Muscle layer of colon (tissue), 2 donors: ENCODE data around the gene TMEM14B.
"Not testable (repeated sequence)": the region's sequence is repeated elsewhere in the genome, so short reads cannot be mapped to it uniquely, and the experiment has no call there.

ENCODE experiments used
- H3K27ac ChIP-seq: one replicate; pipeline ENCODE4 v1.7.0; 2013; ENCODE audit warnings: low read depth, mild to moderate bottlenecking, low read length, moderate library complexity
- H3K27me3 ChIP-seq, 2 donors: one replicate each; pipeline ENCODE4 v1.7.0; 2013; ENCODE audit warnings: low read length in 2 of 2, mild to moderate bottlenecking in 2 of 2; ENCODE audit not compliant: insufficient read depth in 2 of 2, control insufficient read depth in 1 of 2
- H3K36me3 ChIP-seq: one replicate; pipeline ENCODE4 v1.7.0; 2013; ENCODE audit warnings: mild to moderate bottlenecking, low read length; ENCODE audit not compliant: insufficient read depth
- H3K4me1 ChIP-seq: one replicate; pipeline ENCODE4 v1.7.0; 2013; ENCODE audit warnings: mild to moderate bottlenecking, low read length; ENCODE audit not compliant: insufficient read depth
- H3K4me3 ChIP-seq, 2 donors: one replicate each; pipeline ENCODE4 v1.7.0; 2013; ENCODE audit warnings: low read length in 2 of 2, low read depth in 1 of 2, mild to moderate bottlenecking in 1 of 2, moderate library complexity in 1 of 2
- H3K9ac ChIP-seq: one replicate; pipeline ENCODE4 v1.7.0; 2013; ENCODE audit warnings: low read length
- H3K9me3 ChIP-seq: one replicate; pipeline ENCODE4 v1.7.0; 2013; ENCODE audit warnings: mild to moderate bottlenecking, low read length
- donor health status: abdominal sarcoma.
- donor health status: Adenocarcinoma of cecum.

The TMEM14B gene

GRCh38 chr6:10747251-10747972 lies at the start of gene TMEM14B:
TMEM14B (plus strand) TSS chr6:10747805; CDS start chr6:10749246, 1,441 bp downstream.
- Histone ChIP-seq H3K27ac (peak within 1 kb of the TSS; percentile 80), H3K36me3 (peaks cover 23% of the 10 kb centered on the region), H3K4me1 (peaks cover 26% of the 10 kb centered on the region), H3K9ac (peak within 1 kb of the TSS; percentile 29), H3K27me3 (no peaks in the 10 kb centered on the region), H3K4me3 (peak within 1 kb of the TSS; percentile 70 to 96), H3K9me3 (no peaks in the 10 kb centered on the region)

- H3K9ac ChIP-seq = no peak overlapping the region
- H3K4me3 ChIP-seq = no peak overlapping the region
- no peaks in the 10 kb centered on the region for H3K4me1 ChIP-seq
- no peak overlapping the region for H3K27ac ChIP-seq
- H3K9me3 ChIP-seq = no peaks in the 10 kb centered on the region
- no peaks in the 10 kb centered on the region for H3K27me3 ChIP-seq
- peaks cover 10% of the 10 kb centered on the region for H3K36me3 ChIP-seq
These were observed 33.6 kb upstream of the TMEM14B start for GRCh38 chr6:10713962-10714361.

GRCh38 chr6:10719296-10719963 lies 28.2 kb upstream of the TMEM14B start:
- peak overlapping the region in 1 of 2 donors; percentile 45 for H3K4me3 ChIP-seq
- H3K36me3 ChIP-seq = no peaks in the 10 kb centered on the region
- H3K27ac ChIP-seq = no peak overlapping the region
- H3K4me1 ChIP-seq = peaks cover 18% of the 10 kb centered on the region
- H3K9me3 ChIP-seq = no peaks in the 10 kb centered on the region
- H3K27me3 ChIP-seq = no peaks in the 10 kb centered on the region
- H3K9ac ChIP-seq = no peak overlapping the region

GRCh38 chr6:10719964-10720264 lies 27.7 kb upstream of the TMEM14B start:
- Histone ChIP-seq H3K4me3 (peak overlapping the region; percentile 45 to 49), H3K27ac (peak overlapping the region; percentile 71), H3K9me3 (no peaks in the 10 kb centered on the region), H3K27me3 (no peaks in the 10 kb centered on the region), H3K4me1 (peaks cover 23% of the 10 kb centered on the region), H3K36me3 (no peaks in the 10 kb centered on the region), H3K9ac (no peak overlapping the region)

- H3K36me3 ChIP-seq = no peaks in the 10 kb centered on the region
- H3K9me3 ChIP-seq = no peaks in the 10 kb centered on the region
- H3K27ac ChIP-seq = peak overlapping the region; percentile 71
- H3K9ac ChIP-seq = no peak overlapping the region
- no peaks in the 10 kb centered on the region for H3K27me3 ChIP-seq
- H3K4me1 ChIP-seq = peaks cover 28% of the 10 kb centered on the region
- H3K4me3 ChIP-seq = peak overlapping the region; percentile 45 to 49
These were observed 27.2 kb upstream of the TMEM14B start for GRCh38 chr6:10720265-10720959.

- H3K9me3 ChIP-seq, H3K9ac ChIP-seq, H3K36me3 ChIP-seq, H3K27me3 ChIP-seq: not testable (repeated sequence)
- Histone ChIP-seq H3K27ac (peak overlapping the region; percentile 71), H3K4me1 (peaks cover 31% of the 10 kb centered on the region), H3K4me3 (peak overlapping the region; percentile 45 to 49)
These were observed 26.4 kb upstream of the TMEM14B start for GRCh38 chr6:10720960-10721849.

GRCh38 chr6:10721850-10722569 lies 25.6 kb upstream of the TMEM14B start:
- peaks cover 10% of the 10 kb centered on the region for H3K36me3 ChIP-seq
- H3K4me1 ChIP-seq = peaks cover 31% of the 10 kb centered on the region
- H3K4me3 ChIP-seq = peak overlapping the region; percentile 77 to 93
- no peaks in the 10 kb centered on the region for H3K27me3 ChIP-seq
- no peaks in the 10 kb centered on the region for H3K9me3 ChIP-seq
- H3K27ac ChIP-seq = peak overlapping the region; percentile 92
- peak overlapping the region; percentile 73 for H3K9ac ChIP-seq

- H3K27me3 ChIP-seq = no peaks in the 10 kb centered on the region
- H3K4me3 ChIP-seq = peak overlapping the region; percentile 77 to 93
- peak overlapping the region; percentile 92 for H3K27ac ChIP-seq
- no peaks in the 10 kb centered on the region for H3K9me3 ChIP-seq
- peaks cover 10% of the 10 kb centered on the region for H3K36me3 ChIP-seq
- peak overlapping the region; percentile 73 for H3K9ac ChIP-seq
- peaks cover 31% of the 10 kb centered on the region for H3K4me1 ChIP-seq
These were observed 25.1 kb upstream of the TMEM14B start for GRCh38 chr6:10722570-10722819.

- Histone ChIP-seq H3K27me3 (no peaks in the 10 kb centered on the region), H3K4me3 (peak within 1 kb of the TSS; percentile 77 to 93), H3K9me3 (no peaks in the 10 kb centered on the region), H3K27ac (peak within 1 kb of the TSS; percentile 92), H3K36me3 (peaks cover 13% of the 10 kb centered on the region), H3K4me1 (peaks cover 31% of the 10 kb centered on the region), H3K9ac (peak within 1 kb of the TSS; percentile 73)
These were observed 24.6 kb upstream of the TMEM14B start, which contains the start of gene TMEM14C for GRCh38 chr6:10722820-10723566. TMEM14C (plus strand) TSS chr6:10723070; CDS start chr6:10724614, 1,544 bp downstream.

GRCh38 chr6:10723567-10723881 lies 24.1 kb upstream of the TMEM14B start:
- Histone ChIP-seq H3K9ac (peak overlapping the region; percentile 60), H3K27me3 (no peaks in the 10 kb centered on the region), H3K4me3 (peak overlapping the region; percentile 77 to 93), H3K4me1 (peaks cover 31% of the 10 kb centered on the region), H3K27ac (peak overlapping the region; percentile 92), H3K36me3 (peaks cover 16% of the 10 kb centered on the region), H3K9me3 (no peaks in the 10 kb centered on the region)
